ENCODE measurements around the gene CFAP61. TPM values are rescaled to one million over a fixed set of nuclear protein-coding genes. Genes with fewer than 3 reads are reported as not detected.

The CFAP61 gene
- total and polyA plus RNA-seq, 5 donors from 2014 or later: not detected

- no peaks in the 10 kb centered on the region for H3K9me3 Mint-ChIP-seq
- no peak for ATAC-seq (ENCODE audit: low read depth in 2 of 2)
- Histone ChIP-seq H3K4me1 (ENCODE audit: control insufficient read depth, insufficient read depth, low read length, poor library complexity, severe bottlenecking) (no peaks in the 10 kb centered on the region), H3K27me3 (ENCODE audit: control insufficient read depth, insufficient read depth, low read length) (peaks cover 5% of the 10 kb centered on the region), H3K4me3 (ENCODE audit: low read depth, low read length) (no peak overlapping the region), H3K27ac (ENCODE audit: insufficient read depth, low read length, poor library complexity, severe bottlenecking) (no peak overlapping the region), H3K36me3 (ENCODE audit: control insufficient read depth, insufficient read depth, low read length) (no peaks in the 10 kb centered on the region), H3K9me3 (ENCODE audit: control insufficient read depth in 2 of 2, low read length in 2 of 2) (no peaks in the 10 kb centered on the region)
- H3K4me3 Mint-ChIP-seq: no peak overlapping the region
- no peaks in the 10 kb centered on the region for H3K4me1 Mint-ChIP-seq
- H3K27me3 Mint-ChIP-seq: peaks cover 44% of the 10 kb centered on the region
- H3K27ac Mint-ChIP-seq: no peak overlapping the region
- DNase-seq: no peak
- no peaks in the 10 kb centered on the region for H3K36me3 Mint-ChIP-seq
Observed at GRCh38 chr20:20065361-20065760, 13.0 kb downstream of the CFAP61 start.

- no peaks in the 10 kb centered on the region for H3K27me3 Mint-ChIP-seq
Observed at GRCh38 chr20:20070871-20071726, 18.8 kb downstream of the CFAP61 start.

GRCh38 chr20:20073801-20074371, 21.6 kb downstream of the CFAP61 start:
- H3K27me3 Mint-ChIP-seq: no peaks in the 10 kb centered on the region
- H3K36me3 Mint-ChIP-seq: no peaks in the 10 kb centered on the region
- H3K9me3 Mint-ChIP-seq: no peaks in the 10 kb centered on the region
- H3K4me1 ChIP-seq (ENCODE audit: control insufficient read depth, insufficient read depth, low read length, poor library complexity, severe bottlenecking): no peaks in the 10 kb centered on the region
- no peaks in the 10 kb centered on the region for H3K9me3 ChIP-seq (ENCODE audit: control insufficient read depth in 2 of 2, low read length in 2 of 2)
- no peak for DNase-seq
- no peak overlapping the region for H3K27ac Mint-ChIP-seq
- H3K27me3 ChIP-seq (ENCODE audit: control insufficient read depth, insufficient read depth, low read length): peaks cover 6% of the 10 kb centered on the region
- no peaks in the 10 kb centered on the region for H3K36me3 ChIP-seq (ENCODE audit: control insufficient read depth, insufficient read depth, low read length)
- H3K27ac ChIP-seq (ENCODE audit: insufficient read depth, low read length, poor library complexity, severe bottlenecking): no peak overlapping the region
- no peak overlapping the region for H3K4me3 ChIP-seq (ENCODE audit: low read depth, low read length)
- no peak overlapping the region for H3K4me3 Mint-ChIP-seq
- ATAC-seq (ENCODE audit: low read depth in 2 of 2): no peak
- H3K4me1 Mint-ChIP-seq: no peaks in the 10 kb centered on the region

More at GRCh38 chr20:20070871-20071726, 18.8 kb downstream of the CFAP61 start:
- Mint-ChIP-seq H3K9me3 (no peaks in the 10 kb centered on the region), H3K36me3 (no peaks in the 10 kb centered on the region), H3K4me1 (no peaks in the 10 kb centered on the region), H3K27ac (no peak overlapping the region), H3K4me3 (no peak overlapping the region)
- no peak overlapping the region for H3K27ac ChIP-seq (ENCODE audit: insufficient read depth, low read length, poor library complexity, severe bottlenecking)
- ATAC-seq (ENCODE audit: low read depth in 2 of 2) (no peak), DNase-seq (no peak)
- H3K36me3 ChIP-seq (ENCODE audit: control insufficient read depth, insufficient read depth, low read length): no peaks in the 10 kb centered on the region
- H3K4me1 ChIP-seq (ENCODE audit: control insufficient read depth, insufficient read depth, low read length, poor library complexity, severe bottlenecking): no peaks in the 10 kb centered on the region
- H3K9me3 ChIP-seq (ENCODE audit: control insufficient read depth in 2 of 2, low read length in 2 of 2): no peaks in the 10 kb centered on the region
- peaks cover 2% of the 10 kb centered on the region for H3K27me3 ChIP-seq (ENCODE audit: control insufficient read depth, insufficient read depth, low read length)
- no peak overlapping the region for H3K4me3 ChIP-seq (ENCODE audit: low read depth, low read length)

- no peaks in the 10 kb centered on the region for H3K4me1 ChIP-seq (ENCODE audit: control insufficient read depth, insufficient read depth, low read length, poor library complexity, severe bottlenecking)
- Mint-ChIP-seq H3K27ac (no peak overlapping the region), H3K36me3 (no peaks in the 10 kb centered on the region), H3K4me3 (no peak overlapping the region), H3K27me3 (peaks cover 4% of the 10 kb centered on the region), H3K9me3 (no peaks in the 10 kb centered on the region), H3K4me1 (no peaks in the 10 kb centered on the region)
- peaks cover 12% of the 10 kb centered on the region for H3K27me3 ChIP-seq (ENCODE audit: control insufficient read depth, insufficient read depth, low read length)
- no peak for DNase-seq
- H3K36me3 ChIP-seq (ENCODE audit: control insufficient read depth, insufficient read depth, low read length): no peaks in the 10 kb centered on the region
- no peaks in the 10 kb centered on the region for H3K9me3 ChIP-seq (ENCODE audit: control insufficient read depth in 2 of 2, low read length in 2 of 2)
- no peak overlapping the region for H3K4me3 ChIP-seq (ENCODE audit: low read depth, low read length)
- no peak for ATAC-seq (ENCODE audit: low read depth in 2 of 2)
- H3K27ac ChIP-seq (ENCODE audit: insufficient read depth, low read length, poor library complexity, severe bottlenecking): no peak overlapping the region
Observed at GRCh38 chr20:20075032-20075431, 22.7 kb downstream of the CFAP61 start.

- Mint-ChIP-seq H3K9me3 (no peaks in the 10 kb centered on the region), H3K4me1 (no peaks in the 10 kb centered on the region), H3K4me3 (no peak overlapping the region), H3K36me3 (no peaks in the 10 kb centered on the region), H3K27me3 (peaks cover 4% of the 10 kb centered on the region), H3K27ac (no peak overlapping the region)
- H3K27me3 ChIP-seq (ENCODE audit: control insufficient read depth, insufficient read depth, low read length): peaks cover 12% of the 10 kb centered on the region
- H3K4me3 ChIP-seq (ENCODE audit: low read depth, low read length): no peak overlapping the region
- H3K36me3 ChIP-seq (ENCODE audit: control insufficient read depth, insufficient read depth, low read length): no peaks in the 10 kb centered on the region
- ATAC-seq (ENCODE audit: low read depth in 2 of 2) (no peak), DNase-seq (no peak)
- no peaks in the 10 kb centered on the region for H3K9me3 ChIP-seq (ENCODE audit: control insufficient read depth in 2 of 2, low read length in 2 of 2)
- H3K4me1 ChIP-seq (ENCODE audit: control insufficient read depth, insufficient read depth, low read length, poor library complexity, severe bottlenecking): no peaks in the 10 kb centered on the region
- H3K27ac ChIP-seq (ENCODE audit: insufficient read depth, low read length, poor library complexity, severe bottlenecking): no peak overlapping the region
Observed at GRCh38 chr20:20076297-20077065, 24.1 kb downstream of the CFAP61 start.

GRCh38 chr20:20078041-20078440, 25.7 kb downstream of the CFAP61 start:
- H3K36me3 Mint-ChIP-seq: no peaks in the 10 kb centered on the region
- ATAC-seq (ENCODE audit: low read depth in 2 of 2) (no peak), DNase-seq (no peak)

GRCh38 chr20:20079102-20079784, 26.9 kb downstream of the CFAP61 start:
- DNase-seq (no peak), ATAC-seq (ENCODE audit: low read depth in 2 of 2) (no peak)
- no peaks in the 10 kb centered on the region for H3K9me3 ChIP-seq (ENCODE audit: control insufficient read depth in 2 of 2, low read length in 2 of 2)
- H3K27me3 Mint-ChIP-seq: peaks cover 4% of the 10 kb centered on the region
- no peaks in the 10 kb centered on the region for H3K36me3 Mint-ChIP-seq
- H3K4me3 ChIP-seq (ENCODE audit: low read depth, low read length): no peak overlapping the region
- peaks cover 12% of the 10 kb centered on the region for H3K27me3 ChIP-seq (ENCODE audit: control insufficient read depth, insufficient read depth, low read length)
- H3K4me1 ChIP-seq (ENCODE audit: control insufficient read depth, insufficient read depth, low read length, poor library complexity, severe bottlenecking): no peaks in the 10 kb centered on the region
- H3K27ac Mint-ChIP-seq: peak overlapping the region in 1 of 3 donors; percentile 67
- no peaks in the 10 kb centered on the region for H3K9me3 Mint-ChIP-seq
- no peak overlapping the region for H3K4me3 Mint-ChIP-seq
- peaks cover 0 to 6% (median 4%) of the 10 kb centered on the region in 4 donors for H3K4me1 Mint-ChIP-seq
- H3K27ac ChIP-seq (ENCODE audit: insufficient read depth, low read length, poor library complexity, severe bottlenecking): no peak overlapping the region
- no peaks in the 10 kb centered on the region for H3K36me3 ChIP-seq (ENCODE audit: control insufficient read depth, insufficient read depth, low read length)

More at GRCh38 chr20:20078041-20078440, 25.7 kb downstream of the CFAP61 start:
- Histone ChIP-seq H3K9me3 (ENCODE audit: control insufficient read depth in 2 of 2, low read length in 2 of 2) (no peaks in the 10 kb centered on the region), H3K27me3 (ENCODE audit: control insufficient read depth, insufficient read depth, low read length) (peaks cover 12% of the 10 kb centered on the region), H3K36me3 (ENCODE audit: control insufficient read depth, insufficient read depth, low read length) (no peaks in the 10 kb centered on the region), H3K4me3 (ENCODE audit: low read depth, low read length) (no peak overlapping the region), H3K4me1 (ENCODE audit: control insufficient read depth, insufficient read depth, low read length, poor library complexity, severe bottlenecking) (no peaks in the 10 kb centered on the region), H3K27ac (ENCODE audit: insufficient read depth, low read length, poor library complexity, severe bottlenecking) (no peak overlapping the region)
- Mint-ChIP-seq H3K27me3 (peaks cover 4% of the 10 kb centered on the region), H3K4me3 (no peak overlapping the region), H3K27ac (no peak overlapping the region), H3K9me3 (no peaks in the 10 kb centered on the region), H3K4me1 (no peaks in the 10 kb centered on the region)
